OCI-LY3 (cell line): Measurements from ENCODE around the gene ZNHIT3.
"Not testable (repeated sequence)": the region's sequence is repeated elsewhere in the genome, so short reads cannot be mapped to it uniquely, and the experiment has no call there.

Source experiments
- H2AFZ ChIP-seq: fragments of 200-600, 300-600 bp; shearing (Covaris generic); 2 replicates; pipeline ENCODE4 v1.6.0; 2014; ENCODE audit warnings: antibody characterized with exemption, low read depth, low read length
- H3K27ac ChIP-seq: fragments of 200-600, 300-600 bp; sonication (generic); 2 replicates; pipeline ENCODE4 v1.5.1; 2014; ENCODE audit warnings: mild to moderate bottlenecking, low read length, moderate library complexity, mixed read lengths
- H3K27me3 ChIP-seq: fragments of 200-600, 300-600 bp; sonication (generic); 2 replicates; pipeline ENCODE4 v1.6.1; 2014; ENCODE audit warnings: low read depth, low read length, mixed read lengths
- H3K36me3 ChIP-seq: fragments of 200-600, 300-600 bp; sonication (generic); replicated peaks from 2 replicates; pipeline ENCODE3; 2014; ENCODE audit warnings: low read depth, low read length, mixed read lengths
- H3K4me1 ChIP-seq: fragments of 300-600, 200-600 bp; sonication (generic); 2 replicates; pipeline ENCODE4 v1.6.1; 2014; ENCODE audit warnings: low read length, mixed read lengths
- H3K4me2 ChIP-seq: fragments of 200-600, 300-600 bp; sonication (generic); 2 replicates; pipeline ENCODE4 v1.6.1; 2014; ENCODE audit warnings: low read length, mixed read lengths
- H3K4me3 ChIP-seq: fragments of 300-600, 200-600 bp; sonication (generic); 2 replicates; pipeline ENCODE4 v1.5.1; 2014; ENCODE audit warnings: antibody characterized with exemption, mild to moderate bottlenecking, low read length, moderate library complexity
- H3K79me2 ChIP-seq: fragments of 300-600, 200-600 bp; shearing (Covaris generic); 2 replicates; pipeline ENCODE4 v1.6.1; 2014; ENCODE audit warnings: mild to moderate bottlenecking, low read length, mixed read lengths
- H3K9ac ChIP-seq: fragments of 300-600, 200-600 bp; shearing (Covaris generic); 2 replicates; pipeline ENCODE4 v1.6.0; 2014; ENCODE audit warnings: mild to moderate bottlenecking, low read length, moderate library complexity
- H3K9me3 ChIP-seq: fragments of 200-600, 300-600 bp; shearing (Covaris generic); 2 replicates; pipeline ENCODE4 v1.6.1; 2014; ENCODE audit warnings: low read length, mixed read lengths; ENCODE audit not compliant: insufficient read depth
- H4K20me1 ChIP-seq: fragments of 200-600, 300-600 bp; sonication (generic); 2 replicates; pipeline ENCODE4 v1.6.1; 2016; ENCODE audit warnings: low read length, mixed read lengths; ENCODE audit not compliant: insufficient read depth
- EZH2phosphoT487 ChIP-seq: fragments of 200-600 bp; shearing (Covaris generic); IDR thresholded peaks from 2 replicates; pipeline ENCODE4 v1.6.1; 2018; ENCODE audit warnings: antibody characterized with exemption, mixed run types, low read depth
- TF ChIP-seq, protein P1 (sequence below): fragments of 200-600, 300-600 bp; sonication (generic); IDR thresholded peaks from 2 replicates; pipeline ENCODE4 v1.5.1; 2014; ENCODE audit warnings: antibody characterized with exemption, low read length, low read depth

The ZNHIT3 gene

DNA sequence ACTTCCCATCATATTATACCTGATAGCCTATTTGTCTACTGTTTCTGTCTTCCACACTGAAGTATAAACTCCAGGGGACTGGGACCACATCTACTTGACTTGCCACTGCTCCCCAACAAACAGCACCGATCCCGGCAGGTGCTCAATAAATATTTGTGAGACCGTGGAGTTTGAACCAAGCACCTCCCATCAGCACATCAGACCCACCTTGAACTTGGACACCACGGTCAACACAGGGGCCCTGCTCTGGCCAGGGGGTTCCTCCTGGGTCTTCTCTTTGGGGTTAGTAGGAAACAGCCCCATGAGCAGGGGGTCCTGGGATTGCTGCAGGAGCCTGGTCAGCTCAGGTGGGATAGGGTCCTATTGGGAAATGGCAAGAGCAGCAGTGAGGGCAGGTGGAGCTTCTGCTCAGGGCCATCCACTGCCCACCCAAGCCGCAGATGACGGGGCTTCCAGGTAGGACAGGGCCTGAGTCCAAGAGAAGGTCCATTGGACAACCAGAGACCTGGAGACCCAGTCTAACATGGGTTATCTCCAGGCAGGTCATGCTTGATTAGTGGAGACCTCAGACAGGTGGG, 19.9 kb downstream of the ZNHIT3 start:
- Histone ChIP-seq H3K27ac (no peak overlapping the region), H4K20me1 (no peaks in the 10 kb centered on the region), H3K79me2 (no peaks in the 10 kb centered on the region), H3K36me3 (peaks cover 4% of the 10 kb centered on the region), H2AFZ (no peak overlapping the region), H3K4me2 (no peak overlapping the region), H3K9me3 (no peaks in the 10 kb centered on the region), H3K4me1 (no peaks in the 10 kb centered on the region), H3K4me3 (no peak overlapping the region), H3K9ac (no peak overlapping the region), H3K27me3 (no peaks in the 10 kb centered on the region)
- TF ChIP-seq, protein P1, sequence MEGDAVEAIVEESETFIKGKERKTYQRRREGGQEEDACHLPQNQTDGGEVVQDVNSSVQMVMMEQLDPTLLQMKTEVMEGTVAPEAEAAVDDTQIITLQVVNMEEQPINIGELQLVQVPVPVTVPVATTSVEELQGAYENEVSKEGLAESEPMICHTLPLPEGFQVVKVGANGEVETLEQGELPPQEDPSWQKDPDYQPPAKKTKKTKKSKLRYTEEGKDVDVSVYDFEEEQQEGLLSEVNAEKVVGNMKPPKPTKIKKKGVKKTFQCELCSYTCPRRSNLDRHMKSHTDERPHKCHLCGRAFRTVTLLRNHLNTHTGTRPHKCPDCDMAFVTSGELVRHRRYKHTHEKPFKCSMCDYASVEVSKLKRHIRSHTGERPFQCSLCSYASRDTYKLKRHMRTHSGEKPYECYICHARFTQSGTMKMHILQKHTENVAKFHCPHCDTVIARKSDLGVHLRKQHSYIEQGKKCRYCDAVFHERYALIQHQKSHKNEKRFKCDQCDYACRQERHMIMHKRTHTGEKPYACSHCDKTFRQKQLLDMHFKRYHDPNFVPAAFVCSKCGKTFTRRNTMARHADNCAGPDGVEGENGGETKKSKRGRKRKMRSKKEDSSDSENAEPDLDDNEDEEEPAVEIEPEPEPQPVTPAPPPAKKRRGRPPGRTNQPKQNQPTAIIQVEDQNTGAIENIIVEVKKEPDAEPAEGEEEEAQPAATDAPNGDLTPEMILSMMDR, result no peak
- no peak for TF ChIP-seq EZH2phosphoT487

DNA sequence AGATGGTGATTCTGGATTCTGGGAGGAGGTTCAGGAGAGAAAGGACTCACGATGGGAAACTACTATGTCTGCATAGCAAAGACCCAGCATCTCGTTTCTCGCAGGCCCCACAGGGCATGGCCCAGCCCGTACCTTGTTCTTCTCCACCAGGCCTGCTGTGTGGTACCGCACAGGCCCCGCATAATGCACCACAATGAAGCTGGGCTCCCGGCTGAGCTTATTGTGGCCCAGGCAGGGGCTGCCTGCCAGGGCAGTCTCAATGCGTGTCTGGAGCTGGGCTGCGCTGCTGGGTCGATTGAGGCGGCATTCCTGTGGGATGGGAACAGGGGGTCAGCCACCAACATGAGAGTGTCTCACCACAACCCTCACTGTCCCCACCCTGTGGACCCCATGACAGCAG, 20.4 kb downstream of the ZNHIT3 start:
- H3K79me2 ChIP-seq, result no peaks in the 10 kb centered on the region
- TF ChIP-seq, protein P1, result no peak
- no peak for TF ChIP-seq EZH2phosphoT487
- H3K27ac ChIP-seq, result no peak overlapping the region
- H3K9me3 ChIP-seq, result no peaks in the 10 kb centered on the region
- no peaks in the 10 kb centered on the region for H3K27me3 ChIP-seq
- no peak overlapping the region for H3K4me3 ChIP-seq
- no peak overlapping the region for H3K4me2 ChIP-seq
- H3K36me3 ChIP-seq, result peaks cover 4% of the 10 kb centered on the region
- no peak overlapping the region for H2AFZ ChIP-seq
- H4K20me1 ChIP-seq, result no peaks in the 10 kb centered on the region
- no peaks in the 10 kb centered on the region for H3K4me1 ChIP-seq
- no peak overlapping the region for H3K9ac ChIP-seq

DNA sequence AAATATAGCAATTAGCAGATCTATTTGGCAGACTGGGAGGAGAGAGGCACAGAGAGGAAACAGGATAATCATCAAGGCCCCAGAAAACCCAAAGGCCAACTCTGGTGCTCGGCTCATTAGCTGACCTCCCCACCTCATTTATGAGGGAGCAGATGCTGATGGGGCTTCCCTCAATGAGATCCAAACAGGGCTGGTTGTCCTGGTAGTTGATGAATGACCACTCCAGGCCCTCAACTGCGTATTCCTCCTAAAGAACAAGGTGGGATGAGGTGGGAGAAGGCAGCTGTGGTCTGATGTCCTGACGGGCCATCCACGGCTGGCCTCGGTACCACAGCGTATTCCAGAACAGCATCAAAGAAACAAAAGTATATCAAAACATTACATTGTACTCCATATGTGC, 20.8 kb downstream of the ZNHIT3 start:
- H4K20me1 ChIP-seq, result no peaks in the 10 kb centered on the region
- H3K36me3 ChIP-seq, result peaks cover 4% of the 10 kb centered on the region
- no peak overlapping the region for H3K9ac ChIP-seq
- H3K4me3 ChIP-seq, result no peak overlapping the region
- H3K27me3 ChIP-seq, result no peaks in the 10 kb centered on the region
- H3K4me1 ChIP-seq, result no peaks in the 10 kb centered on the region
- no peaks in the 10 kb centered on the region for H3K9me3 ChIP-seq
- H3K27ac ChIP-seq, result no peak overlapping the region
- no peaks in the 10 kb centered on the region for H3K79me2 ChIP-seq
- TF ChIP-seq EZH2phosphoT487, result no peak
- TF ChIP-seq, protein P1, result no peak
- H3K4me2 ChIP-seq, result no peak overlapping the region
- no peak overlapping the region for H2AFZ ChIP-seq

DNA sequence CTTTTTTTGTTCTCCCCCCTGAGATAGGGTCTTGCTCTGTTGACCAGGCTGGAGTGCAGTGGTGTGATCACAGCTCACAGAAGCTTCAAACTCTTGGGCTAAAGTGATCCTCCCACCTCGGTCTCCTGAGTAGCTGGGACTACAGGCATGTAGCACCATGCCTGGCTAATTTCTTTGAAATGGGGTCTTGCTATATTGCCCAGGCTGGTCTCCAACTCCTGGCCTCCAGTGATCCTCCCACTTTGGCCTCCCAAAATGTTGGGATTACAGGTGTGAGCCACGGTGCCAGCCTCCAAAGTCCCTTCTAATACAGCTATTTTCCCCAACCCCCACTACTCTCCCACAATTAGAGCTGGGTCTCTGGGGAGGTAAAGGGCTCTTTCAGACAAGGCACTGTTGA, 22.0 kb downstream of the ZNHIT3 start:
- not testable (repeated sequence) for H3K4me1 ChIP-seq, H3K4me2 ChIP-seq, H3K36me3 ChIP-seq, H3K27me3 ChIP-seq, H3K9me3 ChIP-seq, H3K27ac ChIP-seq, H2AFZ ChIP-seq, H3K9ac ChIP-seq, H3K79me2 ChIP-seq, H3K4me3 ChIP-seq, H4K20me1 ChIP-seq
